CD4-positive, alpha-beta T cell treated with Interleukin-6 for 4 hours (primary cell): ENCODE measurements around the gene MEIOB.
"Not testable (repeated sequence)": the region's sequence is repeated elsewhere in the genome, so short reads cannot be mapped to it uniquely, and the experiment has no call there.

Experiments
- DNase-seq: peaks from one replicate; pipeline ENCODE4 v3.0.0-alpha.2; 2020; ENCODE audit warnings: mixed read lengths

Gene MEIOB

GRCh38 chr16:1876066-1876465, 4.1 kb upstream of the MEIOB start:
- not testable (repeated sequence) for DNase-seq

- no peak for DNase-seq
Observed at GRCh38 chr16:1874854-1875253, 2.9 kb upstream of the MEIOB start.

DNA sequence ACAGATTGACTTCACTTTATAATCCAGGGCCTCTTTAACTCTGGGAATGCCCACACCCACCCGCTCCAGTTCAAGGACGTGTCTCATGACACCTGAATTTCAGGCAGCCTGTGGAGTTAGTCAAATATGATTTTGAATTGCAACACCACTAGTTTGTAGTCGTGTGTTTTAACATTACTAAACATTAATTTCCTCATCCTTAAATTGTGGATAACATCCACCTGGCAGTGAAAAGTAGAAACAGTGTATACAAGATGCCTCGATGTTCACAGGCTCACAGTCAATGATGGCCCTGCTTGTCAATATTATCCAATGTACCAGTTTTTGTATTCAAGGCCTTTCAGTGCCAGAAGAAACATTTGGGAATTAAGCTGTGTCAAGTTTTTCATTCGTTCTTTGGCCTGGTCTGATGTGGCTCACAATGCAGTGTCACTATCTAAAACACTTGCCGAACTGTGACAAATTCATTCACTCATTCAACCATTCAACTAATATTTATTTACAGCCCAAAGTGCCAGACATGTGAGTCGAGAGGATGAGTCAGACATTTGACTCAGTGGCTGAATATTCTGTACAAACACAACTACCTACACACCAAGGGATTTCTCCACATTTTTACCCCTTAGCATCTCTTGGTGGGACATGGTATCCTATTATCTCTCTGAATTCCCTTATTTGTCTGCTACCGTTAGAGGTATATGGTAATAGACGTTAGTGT, 1.4 kb downstream of the MEIOB start:
- DNase-seq = no peak

DNA sequence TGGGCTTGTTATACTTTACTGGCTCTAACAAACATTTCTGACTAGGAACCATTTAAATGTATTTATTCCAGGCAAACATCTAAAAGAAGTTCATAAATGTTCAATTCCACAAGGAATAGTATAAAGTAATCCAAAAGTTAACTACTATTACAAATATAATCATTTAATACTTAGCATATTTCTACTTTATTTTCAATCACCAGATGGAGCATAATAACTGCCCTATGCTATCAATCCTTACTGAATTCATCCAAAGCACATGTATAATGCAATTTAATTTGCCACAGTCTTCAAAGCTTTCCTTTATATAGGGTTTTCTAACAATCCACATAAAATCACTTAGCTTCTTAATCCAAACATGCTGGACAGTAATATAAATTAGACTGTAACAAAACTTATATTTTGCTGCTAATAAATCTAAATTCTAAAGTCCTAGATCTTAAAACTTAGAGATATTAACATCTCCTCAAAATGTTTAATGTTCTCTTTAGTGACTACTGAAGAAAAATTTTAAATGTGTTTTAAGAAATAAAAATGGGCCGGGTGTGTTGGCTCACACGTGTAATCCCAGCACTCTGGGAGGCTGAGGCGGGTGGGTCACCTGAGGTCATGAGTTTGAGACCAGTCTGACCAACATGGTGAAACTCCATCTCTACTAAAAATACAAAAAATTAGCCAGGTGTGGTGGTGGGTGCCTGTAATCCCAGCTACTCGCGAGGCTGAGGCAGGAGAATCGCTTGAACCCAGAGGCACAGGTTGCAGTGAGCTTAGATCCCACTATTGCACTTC, 5.9 kb downstream of the MEIOB start:
- DNase-seq = no peak

- peak; percentile 12 for DNase-seq
Observed at GRCh38 chr16:1863681-1864460, 8.1 kb downstream of the MEIOB start.

DNA sequence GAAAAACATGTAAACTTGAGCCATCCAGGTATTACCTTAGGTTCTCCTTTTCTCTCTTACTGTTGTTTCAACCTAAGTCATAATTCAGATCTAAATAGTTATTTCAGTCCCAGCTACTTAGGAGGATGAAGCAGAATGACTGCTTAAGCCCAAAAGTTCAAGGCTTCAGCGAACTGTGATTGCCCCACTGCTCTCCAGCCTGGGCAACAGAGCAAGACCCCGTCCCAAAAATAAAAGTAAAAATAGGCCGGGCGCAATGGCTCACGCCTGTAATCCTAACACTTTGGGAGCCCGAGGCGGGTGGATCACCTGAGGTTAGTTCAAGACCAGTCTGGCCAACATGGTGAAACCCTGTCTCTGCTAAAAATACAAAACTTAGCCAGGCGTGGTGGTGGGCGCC, 9.6 kb downstream of the MEIOB start:
- DNase-seq = no peak

- DNase-seq = no peak
Observed at GRCh38 chr16:1861730-1862129, 10.2 kb downstream of the MEIOB start.

GRCh38 chr16:1859650-1860049, 12.3 kb downstream of the MEIOB start:
- DNase-seq = no peak

- DNase-seq = no peak
Observed at GRCh38 chr16:1858189-1858865, 13.6 kb downstream of the MEIOB start.

DNA sequence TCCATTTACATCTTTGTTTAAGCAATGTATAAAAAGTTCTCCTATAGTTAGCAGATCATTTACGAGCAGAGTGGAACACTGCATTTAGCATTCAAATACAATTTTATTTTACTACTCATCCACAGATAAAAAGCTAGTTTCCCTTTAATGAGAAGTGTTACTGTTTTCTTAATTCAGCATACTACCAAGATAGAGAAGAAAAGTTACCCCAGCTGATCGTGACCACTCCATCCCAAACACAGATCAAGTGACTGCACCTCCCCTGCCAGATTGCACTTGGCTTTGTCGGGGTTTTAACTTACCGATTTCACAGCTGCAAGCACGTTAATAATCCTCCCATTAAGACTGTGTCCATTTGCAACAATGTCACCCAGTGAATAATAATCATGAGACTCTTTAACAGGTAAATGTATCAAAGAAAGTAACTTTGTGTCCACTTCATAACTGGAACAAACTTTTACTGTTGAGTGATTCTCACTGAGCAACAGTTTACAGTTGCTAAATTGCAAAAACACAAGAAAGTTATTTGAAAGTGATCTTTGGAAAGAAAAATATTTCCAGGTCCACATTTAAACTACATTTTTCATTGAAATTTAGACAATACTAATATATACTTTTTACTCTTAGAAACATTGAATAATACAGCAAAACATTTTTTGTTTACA, 14.4 kb downstream of the MEIOB start:
- no peak for DNase-seq

- no peak for DNase-seq
Observed at GRCh38 chr16:1851793-1852192, 20.2 kb downstream of the MEIOB start.

- no peak for DNase-seq
Observed at GRCh38 chr16:1850981-1851380, 21.0 kb downstream of the MEIOB start.

GRCh38 chr16:1846416-1846815, 25.5 kb downstream of the MEIOB start:
- no peak for DNase-seq

GRCh38 chr16:1845985-1846384, 26.0 kb downstream of the MEIOB start:
- no peak for DNase-seq

DNA sequence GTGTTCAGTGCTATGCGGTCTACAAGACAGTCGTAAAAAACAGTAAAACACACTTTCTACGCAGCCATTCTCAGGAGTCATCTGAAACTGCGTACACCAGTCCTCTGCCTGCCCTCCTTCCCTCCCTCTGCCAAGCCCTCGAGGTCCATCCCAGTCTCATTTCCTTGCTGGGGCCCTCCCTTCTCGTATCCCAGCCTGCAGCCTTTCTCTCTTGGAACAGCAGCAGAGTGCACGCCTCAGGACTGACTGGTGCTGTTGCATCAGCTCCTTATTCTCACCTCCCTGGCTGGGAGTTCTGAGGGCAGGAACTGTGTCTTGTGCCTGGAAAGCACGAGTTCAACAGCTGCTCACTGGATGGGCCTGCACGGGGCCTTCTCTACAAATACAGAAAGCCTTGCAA, 32.4 kb downstream of the MEIOB start:
- DNase-seq = no peak

DNA sequence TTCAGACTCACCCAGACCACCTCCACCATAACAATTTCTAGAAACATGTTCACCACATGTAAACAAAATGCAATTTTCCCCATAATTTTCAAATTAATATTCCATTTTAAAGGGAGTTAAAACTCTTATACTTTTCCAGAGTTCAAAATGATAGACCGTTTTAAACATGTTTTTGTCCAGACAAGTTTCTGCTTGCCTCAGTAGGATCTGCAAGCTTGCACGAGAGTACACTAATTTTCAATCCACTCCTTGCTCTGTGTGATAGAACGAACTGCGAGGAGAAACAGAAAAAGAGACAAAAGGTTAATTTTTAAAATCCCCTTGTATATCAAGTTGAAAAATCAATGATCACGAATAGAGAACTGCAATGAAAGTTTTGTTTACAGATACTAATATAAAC, 37.9 kb downstream of the MEIOB start:
- no peak for DNase-seq

GRCh38 chr16:1832838-1833454, 39.0 kb downstream of the MEIOB start:
- no peak for DNase-seq

DNA sequence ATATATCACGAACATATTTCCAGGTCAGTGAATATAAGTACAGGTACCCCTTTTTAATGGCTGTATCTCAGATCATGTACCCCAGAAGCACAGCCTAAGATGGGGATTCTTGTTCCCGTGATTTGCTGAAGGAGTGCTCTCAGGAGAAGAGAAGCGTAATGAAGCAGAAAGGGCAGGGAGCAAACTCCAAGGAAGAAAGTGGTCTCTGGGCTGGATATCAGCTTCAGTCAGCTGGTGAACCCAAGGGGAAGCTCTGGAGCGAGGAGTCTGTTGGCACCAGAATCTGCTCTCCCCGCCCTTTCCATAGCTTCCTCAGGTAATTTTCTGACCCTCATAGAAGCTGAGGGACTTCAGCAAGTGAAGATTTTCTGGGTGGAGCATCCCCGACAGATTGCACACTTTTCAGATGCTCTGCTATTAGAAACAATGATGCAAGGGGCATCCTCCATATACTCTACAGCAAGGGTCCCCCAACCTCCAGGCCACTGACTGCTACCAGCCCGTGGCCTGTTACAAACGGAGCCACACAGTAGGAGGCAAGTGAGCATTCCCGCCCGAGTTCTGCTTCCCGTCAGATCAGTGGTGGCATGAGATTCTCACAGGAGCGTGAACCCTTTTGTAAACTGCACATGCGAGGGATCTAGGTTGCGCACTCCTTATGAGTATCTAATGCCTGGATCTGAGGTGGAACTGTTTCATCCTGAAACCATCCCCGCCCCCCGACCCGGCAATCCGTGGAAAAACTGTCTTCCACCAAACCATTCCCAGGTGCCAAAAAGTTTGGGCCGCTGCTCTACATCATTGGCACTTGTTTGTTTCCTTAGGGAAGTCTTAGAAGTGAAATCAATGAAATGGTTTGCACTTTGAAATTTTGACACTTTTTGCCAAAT, 40.5 kb downstream of the MEIOB start:
- DNase-seq = no peak

DNA sequence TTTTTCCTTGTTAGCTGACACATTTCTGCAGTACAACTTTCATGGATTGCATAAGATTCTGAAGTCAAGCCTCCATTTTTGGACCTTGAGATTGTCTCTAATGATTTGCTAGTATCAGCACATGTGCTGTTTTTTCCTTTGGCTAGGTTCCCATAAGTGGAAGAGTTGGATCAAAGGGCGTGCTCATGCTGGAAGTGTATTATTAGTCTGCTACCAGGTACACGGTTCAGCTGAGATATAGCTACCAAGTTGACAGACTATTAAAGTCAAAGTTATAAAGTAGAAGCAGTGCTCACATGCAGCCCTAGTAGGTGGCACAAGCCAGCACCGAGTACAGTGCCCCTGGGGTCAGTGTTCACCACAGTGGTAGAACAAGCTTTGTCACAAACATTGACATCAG, 41.8 kb downstream of the MEIOB start:
- no peak for DNase-seq

GRCh38 chr16:1828645-1829410, 43.1 kb downstream of the MEIOB start:
- DNase-seq = no peak
